Thyroid gland (tissue), 4 donors: ENCODE measurements around the gene L1CAM. TPM values are rescaled to one million over a fixed set of nuclear protein-coding genes. Genes with fewer than 3 reads are reported as not detected.

Experiments
- DNase-seq, 2 donors: peaks; one replicate each; pipeline ENCODE4 v3.0.0-alpha.2; 2019
- H3K27ac ChIP-seq, 3 donors: fragments of 200-600 bp; sonication (generic); 1 replicate in 2 of 3; 2 replicates in 1 of 3; pipeline ENCODE4 v1.5.1; 2016 to 2019; ENCODE audit warnings: mild to moderate bottlenecking in 1 of 3, moderate library complexity in 1 of 3
- H3K27me3 ChIP-seq: fragments of 200-600 bp; sonication (generic); one replicate; pipeline ENCODE4 v1.5.1; 2019
- H3K36me3 ChIP-seq, 2 donors: fragments of 200-600 bp; sonication (generic); one replicate each; pipeline ENCODE4 v1.5.1; 2016 to 2019
- H3K4me1 ChIP-seq, 2 donors: fragments of 200-600 bp; sonication (generic); one replicate each; pipeline ENCODE4 v1.5.1; 2017 to 2019
- H3K4me3 ChIP-seq, 3 donors: fragments of 200-600 bp; sonication (generic); replicated peaks in 1 of 3; 1 replicate in 2 of 3; 2 replicates in 1 of 3; pipeline ENCODE4 v1.5.1; 2016; ENCODE audit warnings: mild to moderate bottlenecking in 1 of 3
- H3K9me3 ChIP-seq: fragments of 200-600 bp; sonication (generic); one replicate; pipeline ENCODE4 v1.5.1; 2017
- POLR2A ChIP-seq, 2 donors: fragments of 450-650 bp; IDR thresholded peaks; one replicate each; pipeline ENCODE4 v1.6.1; 2017; ENCODE audit warnings: antibody characterized with exemption in 2 of 2, mild to moderate bottlenecking in 2 of 2, moderate library complexity in 1 of 2
- WGBS, 2 donors: methylation state at CpG; one replicate each; pipeline ENCODE4 v1.1.5; 2017; 5-methylcytosine and 5-hydroxymethylcytosine counted together
- intact Hi-C: fragments of 100-400 bp; cut with DNase I; formaldehyde crosslinking; loops from one replicate; pipeline ENCODE4 v1.15.1; 2023
- total RNA-seq, 4 donors: library from RNA; depleted of rRNA; stranded (reverse); fragments of >200 nt; gene quantifications; one replicate each; pipeline ENCODE4 v1.2.3, GENCODE V29; 2016
- TF ChIP-seq, protein P1 (sequence below), 6 experiments: fragments of 200-600 bp in 3 of 6; fragments of 450-650 bp in 3 of 6; sonication (generic) in 3 of 6; IDR thresholded peaks; one replicate each; pipeline ENCODE4 v1.5.1; 2016 to 2019; ENCODE audit warnings: antibody characterized with exemption in 6 of 6, mild to moderate bottlenecking in 2 of 6, inconsistent platforms in 1 of 6, moderate library complexity in 1 of 6

L1CAM gene
- total RNA-seq, 4 donors from 2014 or later: 0.45 to 2.2 (median 0.75) TPM

- Histone ChIP-seq H3K27ac (no peak overlapping the region), H3K9me3 (no peaks in the 10 kb centered on the region), H3K36me3 (no peaks in the 10 kb centered on the region), H3K27me3 (peaks cover 15% of the 10 kb centered on the region), H3K4me3 (no peak overlapping the region), H3K4me1 (no peaks in the 10 kb centered on the region)
- TF ChIP-seq POLR2A (IDR thresholded peaks at IDR 0.05): no peak
- TF ChIP-seq, protein P1, sequence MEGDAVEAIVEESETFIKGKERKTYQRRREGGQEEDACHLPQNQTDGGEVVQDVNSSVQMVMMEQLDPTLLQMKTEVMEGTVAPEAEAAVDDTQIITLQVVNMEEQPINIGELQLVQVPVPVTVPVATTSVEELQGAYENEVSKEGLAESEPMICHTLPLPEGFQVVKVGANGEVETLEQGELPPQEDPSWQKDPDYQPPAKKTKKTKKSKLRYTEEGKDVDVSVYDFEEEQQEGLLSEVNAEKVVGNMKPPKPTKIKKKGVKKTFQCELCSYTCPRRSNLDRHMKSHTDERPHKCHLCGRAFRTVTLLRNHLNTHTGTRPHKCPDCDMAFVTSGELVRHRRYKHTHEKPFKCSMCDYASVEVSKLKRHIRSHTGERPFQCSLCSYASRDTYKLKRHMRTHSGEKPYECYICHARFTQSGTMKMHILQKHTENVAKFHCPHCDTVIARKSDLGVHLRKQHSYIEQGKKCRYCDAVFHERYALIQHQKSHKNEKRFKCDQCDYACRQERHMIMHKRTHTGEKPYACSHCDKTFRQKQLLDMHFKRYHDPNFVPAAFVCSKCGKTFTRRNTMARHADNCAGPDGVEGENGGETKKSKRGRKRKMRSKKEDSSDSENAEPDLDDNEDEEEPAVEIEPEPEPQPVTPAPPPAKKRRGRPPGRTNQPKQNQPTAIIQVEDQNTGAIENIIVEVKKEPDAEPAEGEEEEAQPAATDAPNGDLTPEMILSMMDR (IDR thresholded peaks at IDR 0.05): no peak
- no peak for DNase-seq
- intact Hi-C loops: no loop called here
- WGBS, 2 donors: 69 to 82% methylated on average over 3 to 5 of the region's 6 CpGs
Measured at GRCh38 chrX:153888344-153888743, 2.4 kb upstream of the L1CAM start.

DNA sequence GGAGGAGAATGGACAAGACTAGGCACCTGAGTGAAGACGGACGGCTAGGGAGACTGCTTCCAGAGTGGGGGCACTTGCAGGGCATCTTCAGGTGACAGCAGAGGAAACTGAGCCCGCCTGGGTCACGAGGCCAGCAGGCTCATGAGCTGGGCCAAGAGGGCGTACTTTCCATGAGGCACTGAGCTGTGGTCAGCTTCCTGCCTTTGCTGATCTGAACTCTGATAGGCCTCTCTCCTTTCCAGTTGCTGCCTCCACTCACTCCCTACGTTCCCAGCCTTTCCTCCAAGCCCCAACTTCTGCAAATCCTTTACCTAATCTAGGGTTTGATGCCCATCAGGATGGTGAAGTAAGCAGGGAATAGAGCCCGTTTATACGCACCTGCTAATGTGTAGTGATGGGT lies 1.4 kb upstream of the L1CAM start:
- DNase-seq: no peak
- Histone ChIP-seq H3K4me3 (no peak overlapping the region), H3K27ac (no peak overlapping the region), H3K36me3 (no peaks in the 10 kb centered on the region), H3K9me3 (no peaks in the 10 kb centered on the region), H3K27me3 (peaks cover 20% of the 10 kb centered on the region), H3K4me1 (no peaks in the 10 kb centered on the region)
- TF ChIP-seq POLR2A (IDR thresholded peaks at IDR 0.05): no peak
- TF ChIP-seq, protein P1 (IDR thresholded peaks at IDR 0.05): no peak
- intact Hi-C loops: no loop called here
- 45 to 73% methylated on average over 3 to 5 of the region's 8 CpGs for WGBS, 2 donors

DNA sequence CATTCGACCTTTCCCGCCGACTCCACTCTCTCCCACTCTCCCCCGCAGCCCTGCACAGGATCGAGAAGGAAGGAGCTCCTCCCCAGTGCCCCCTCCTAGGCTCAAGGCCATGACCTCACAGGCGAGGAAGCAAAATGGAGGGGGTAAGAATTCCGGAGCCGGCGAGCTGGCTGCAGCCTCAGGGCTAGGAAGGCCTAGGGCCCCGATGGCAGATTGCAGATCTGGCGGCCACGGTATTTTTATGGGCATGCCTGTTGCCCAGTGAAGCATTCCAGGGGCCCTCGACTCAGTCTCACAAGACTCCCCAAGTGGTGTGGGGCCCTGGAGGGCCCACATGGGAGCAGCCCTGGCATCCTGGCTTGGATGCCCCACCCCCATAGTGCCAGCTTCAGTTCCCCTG lies 942 bp upstream of the L1CAM start:
- Histone ChIP-seq H3K36me3 (no peaks in the 10 kb centered on the region), H3K27ac (no peak overlapping the region), H3K9me3 (no peaks in the 10 kb centered on the region), H3K4me1 (no peaks in the 10 kb centered on the region), H3K27me3 (peaks cover 20% of the 10 kb centered on the region), H3K4me3 (no peak overlapping the region)
- intact Hi-C loops: no loop called here
- WGBS, 2 donors: 10 to 31% methylated on average over 2 to 9 of the region's 13 CpGs
- DNase-seq: no peak
- TF ChIP-seq POLR2A (IDR thresholded peaks at IDR 0.05): no peak
- TF ChIP-seq, protein P1 (IDR thresholded peaks at IDR 0.05): no peak

- H3K27me3 ChIP-seq: peaks cover 20% of the 10 kb centered on the region
Measured at GRCh38 chrX:153885208-153885787, 675 bp downstream of the L1CAM start.

GRCh38 chrX:153884590-153884989 lies 1.4 kb downstream of the L1CAM start:
- WGBS, 2 donors: 0% methylated on average over 1 of the region's 6 CpGs; no CpG with 5 or more reads in 1 of the 2 donors
- no peaks in the 10 kb centered on the region for H3K9me3 ChIP-seq
- no peak for DNase-seq
- no peak overlapping the region for H3K27ac ChIP-seq
- peaks cover 20% of the 10 kb centered on the region for H3K27me3 ChIP-seq
- H3K4me3 ChIP-seq: no peak overlapping the region
- intact Hi-C loops: no loop called here
- no peaks in the 10 kb centered on the region for H3K4me1 ChIP-seq
- H3K36me3 ChIP-seq: no peaks in the 10 kb centered on the region
- TF ChIP-seq POLR2A (IDR thresholded peaks at IDR 0.05): no peak
- TF ChIP-seq, protein P1 (IDR thresholded peaks at IDR 0.05): no peak

More at GRCh38 chrX:153885208-153885787, 675 bp downstream of the L1CAM start:
- no peak overlapping the region for H3K4me3 ChIP-seq
- no peak for DNase-seq
- H3K9me3 ChIP-seq: no peaks in the 10 kb centered on the region
- 8% methylated on average over 6 of the region's 32 CpGs; no CpG with 5 or more reads in 1 of the 2 donors for WGBS, 2 donors
- no peaks in the 10 kb centered on the region for H3K36me3 ChIP-seq
- H3K27ac ChIP-seq: no peak overlapping the region
- TF ChIP-seq, protein P1 (IDR thresholded peaks at IDR 0.05): no peak
- TF ChIP-seq POLR2A (IDR thresholded peaks at IDR 0.05): no peak
- intact Hi-C loops: no loop called here
- H3K4me1 ChIP-seq: no peaks in the 10 kb centered on the region
